Inflammatory macrophage (primary cell): ENCODE results near the gene NOS2.
"Not testable (repeated sequence)": the region's sequence is repeated elsewhere in the genome, so short reads cannot be mapped to it uniquely, and the experiment has no call there.

Experiments used
- DNase-seq, 2 donors: peaks; one replicate each; pipeline ENCODE4 v3.0.0-alpha.2; 2020 to 2022

NOS2 gene

DNA sequence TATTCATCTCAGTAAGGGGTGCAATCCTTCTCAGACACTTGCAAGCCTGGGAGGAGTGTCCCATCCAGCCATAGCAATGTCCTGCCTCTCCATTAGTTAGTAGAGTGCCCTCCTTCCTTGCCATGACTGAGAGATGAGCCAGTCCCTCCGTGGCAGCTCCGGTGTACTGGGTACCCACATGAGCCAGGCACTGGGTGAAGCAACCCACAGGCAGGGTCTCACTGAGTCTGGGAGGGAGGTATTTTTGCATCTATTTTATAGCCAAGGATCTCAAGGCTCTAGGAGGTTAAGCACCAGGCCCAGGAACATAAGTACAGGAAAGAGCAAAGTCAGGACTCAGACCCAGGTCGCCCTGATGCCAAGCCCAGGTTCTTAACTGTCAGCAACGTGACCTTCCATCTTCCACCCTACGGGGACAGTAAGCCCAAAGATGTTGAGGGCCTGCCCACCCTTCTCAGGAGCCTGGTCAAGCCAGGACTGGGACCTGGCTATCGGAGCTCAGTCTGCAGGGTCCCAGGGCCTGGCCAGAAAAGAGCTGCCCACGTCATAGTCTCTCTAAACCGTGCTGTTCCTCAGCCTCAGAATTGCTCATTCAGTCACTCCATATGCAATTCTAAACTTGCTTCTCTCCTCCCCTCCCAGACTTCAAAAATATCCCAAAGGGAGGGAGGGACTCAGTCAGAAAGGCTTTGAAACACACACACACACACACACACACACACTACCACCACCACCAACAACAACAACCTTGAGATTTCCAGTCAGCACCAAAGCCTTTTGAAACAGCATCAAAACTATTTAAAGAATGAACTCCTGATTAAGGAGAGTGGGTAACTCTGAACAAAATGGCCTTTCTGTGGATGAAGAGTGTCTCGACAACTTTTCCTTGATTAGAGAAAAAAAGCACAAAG lies 16.6 kb downstream of the NOS2 start:
- DNase-seq: no peak

DNA sequence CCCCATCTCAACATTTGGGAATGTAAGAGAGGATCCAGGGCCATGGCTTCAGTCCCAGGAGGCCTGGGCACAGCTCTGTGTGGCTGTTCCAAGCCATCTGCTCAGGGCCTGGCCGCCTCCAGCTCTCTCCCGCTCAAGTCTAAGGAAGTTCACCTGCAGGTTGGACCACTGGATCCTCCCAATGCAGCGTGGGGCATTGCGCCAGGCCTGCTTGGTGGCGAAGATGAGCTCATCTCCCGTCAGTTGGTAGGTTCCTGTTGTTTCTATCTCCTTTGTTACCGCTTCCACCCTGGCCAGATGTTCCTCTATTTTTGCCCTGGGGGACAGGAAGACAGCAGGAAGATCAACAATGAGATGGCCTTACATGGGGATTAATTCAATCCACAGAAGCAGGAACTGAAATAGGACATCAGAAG lies 17.5 kb downstream of the NOS2 start:
- DNase-seq: peak; percentile 68 to 73

DNA sequence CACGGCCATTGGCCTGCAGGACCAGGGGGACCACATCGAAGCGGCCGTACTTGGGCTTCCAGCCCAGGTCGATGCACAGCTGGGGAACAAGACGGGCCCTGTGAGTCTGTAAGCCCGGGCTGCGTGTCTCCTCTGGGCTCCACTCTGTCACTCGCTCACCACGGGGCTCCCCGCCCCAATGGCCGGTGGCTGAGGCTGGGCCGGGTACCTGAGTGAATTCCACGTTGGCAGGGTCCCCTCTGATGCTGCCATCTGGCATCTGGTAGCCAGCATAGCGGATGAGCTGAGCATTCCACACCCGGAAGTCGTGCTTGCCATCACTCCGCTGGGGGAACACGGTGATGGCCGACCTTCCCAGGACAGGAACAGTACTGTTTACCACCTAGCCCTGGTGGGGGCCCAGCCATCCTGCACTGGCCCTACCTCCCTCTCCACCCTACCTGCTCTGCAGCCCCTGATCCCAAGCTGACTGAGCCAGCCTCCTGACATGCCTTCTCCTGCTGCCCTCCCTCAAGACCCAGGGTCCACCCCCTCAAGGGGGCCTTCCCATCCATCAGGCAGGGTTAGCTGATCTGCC lies 19.4 kb downstream of the NOS2 start:
- DNase-seq: no peak

DNA sequence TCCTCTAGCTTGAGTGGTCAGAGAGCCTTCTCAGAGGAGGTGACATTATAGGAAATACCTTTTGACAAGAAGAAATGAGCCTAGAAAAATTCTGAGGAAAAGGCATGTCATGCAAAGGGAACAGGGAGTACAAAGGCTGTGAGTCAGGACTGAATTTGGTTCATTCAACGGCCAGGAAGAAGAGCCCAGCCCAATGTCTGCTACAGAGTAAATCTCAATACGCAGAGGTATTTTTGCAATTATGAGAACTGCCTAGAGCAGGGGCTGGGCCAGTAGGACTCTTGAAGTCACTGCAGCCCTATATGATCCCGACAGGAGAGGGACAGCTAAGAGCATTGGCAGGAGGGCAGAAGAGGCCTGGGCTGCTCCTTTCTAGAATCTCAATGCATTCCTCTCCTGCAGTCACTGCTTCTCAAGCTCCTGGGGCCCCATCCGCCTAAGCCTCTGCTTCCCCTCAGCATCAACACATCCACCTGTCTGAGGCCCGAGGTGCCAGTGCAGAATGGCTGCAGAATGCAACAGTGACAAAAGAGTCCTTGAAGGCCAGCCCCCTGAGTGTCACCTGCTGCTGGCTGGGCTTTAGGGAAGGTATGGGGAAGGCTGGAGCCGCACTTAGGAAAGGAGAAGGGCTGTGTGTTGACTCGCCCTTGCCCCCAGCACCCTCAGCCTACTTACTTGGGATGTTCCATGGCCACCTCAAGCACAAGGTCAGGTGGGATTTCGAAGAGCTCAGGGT lies 20.1 kb downstream of the NOS2 start:
- DNase-seq: no peak

DNA sequence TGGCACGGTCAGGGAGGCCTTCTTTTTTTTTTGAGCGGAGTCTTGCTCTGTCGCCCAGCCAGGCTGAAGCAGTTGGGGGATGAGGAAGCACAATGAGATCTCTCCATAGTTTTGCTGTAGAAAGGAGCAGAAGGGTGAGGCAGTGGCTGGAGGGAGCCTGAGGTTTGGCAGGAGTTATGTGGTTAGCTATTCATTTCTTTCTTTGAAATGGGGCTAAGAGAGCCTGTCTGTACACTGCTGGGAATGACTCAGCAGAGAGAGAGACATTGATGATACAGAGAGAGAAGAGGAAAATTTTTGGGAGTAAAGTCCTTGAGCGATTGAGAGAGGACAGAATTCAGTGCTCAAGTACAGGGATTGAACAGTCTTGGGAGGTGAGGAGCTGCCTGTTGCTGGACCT lies 22.1 kb downstream of the NOS2 start:
- no peak for DNase-seq

DNA sequence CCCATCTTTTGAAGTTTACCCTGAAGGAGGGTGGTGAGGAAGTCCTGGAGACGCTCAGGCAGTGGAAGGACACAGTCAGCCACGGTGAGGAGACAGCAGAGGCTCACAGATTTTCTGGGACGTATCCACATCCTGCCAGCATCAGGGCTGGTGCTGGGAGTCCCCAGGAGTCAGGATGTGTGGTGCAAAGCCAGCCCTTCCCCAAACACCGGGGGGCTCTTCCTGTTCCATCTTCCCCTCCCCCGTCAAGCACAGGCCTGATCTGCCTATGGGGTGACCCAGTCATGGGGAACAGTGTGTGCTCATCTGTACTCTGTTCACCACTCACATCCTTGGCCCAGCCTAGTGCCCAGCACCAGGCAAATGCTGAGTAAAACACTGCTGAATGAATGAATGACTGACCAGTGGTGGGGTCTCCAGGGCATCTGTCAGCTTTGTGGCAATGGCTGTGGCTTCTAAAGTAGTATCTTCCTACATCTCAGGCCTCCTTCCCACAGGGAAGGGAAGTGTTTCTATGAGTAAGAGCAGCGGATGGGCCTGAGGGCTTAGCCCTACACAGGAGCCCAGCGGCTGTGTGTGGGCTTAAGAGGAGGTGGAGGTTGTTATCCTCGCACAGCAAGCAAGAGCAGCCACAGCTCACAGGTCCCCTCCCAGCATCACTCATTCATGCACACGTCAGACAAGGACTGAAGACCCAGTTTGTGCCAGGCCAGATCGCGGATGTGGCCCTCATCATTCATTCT lies 23.3 kb downstream of the NOS2 start:
- peak in 1 of 2 donors; percentile 37 for DNase-seq

DNA sequence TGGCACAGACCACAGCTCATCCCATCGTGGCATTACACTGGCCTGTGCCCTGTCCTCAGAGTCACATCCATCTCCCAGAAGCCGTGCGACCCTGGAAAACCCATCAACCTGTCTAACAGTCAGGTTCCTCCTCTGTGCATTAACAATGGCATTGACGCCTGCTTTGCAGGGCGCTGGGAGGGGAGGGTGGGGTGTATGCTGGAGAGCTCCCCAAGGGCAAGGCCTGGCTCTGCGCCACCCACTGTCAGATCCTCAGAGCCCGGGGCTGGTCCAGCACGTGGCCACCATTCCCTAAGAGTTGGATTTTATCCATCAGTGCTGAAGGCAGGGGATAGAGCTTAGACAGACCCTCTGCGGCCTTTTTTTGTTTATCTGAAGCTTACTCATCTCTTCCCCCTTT lies 28.7 kb downstream of the NOS2 start:
- no peak for DNase-seq

DNA sequence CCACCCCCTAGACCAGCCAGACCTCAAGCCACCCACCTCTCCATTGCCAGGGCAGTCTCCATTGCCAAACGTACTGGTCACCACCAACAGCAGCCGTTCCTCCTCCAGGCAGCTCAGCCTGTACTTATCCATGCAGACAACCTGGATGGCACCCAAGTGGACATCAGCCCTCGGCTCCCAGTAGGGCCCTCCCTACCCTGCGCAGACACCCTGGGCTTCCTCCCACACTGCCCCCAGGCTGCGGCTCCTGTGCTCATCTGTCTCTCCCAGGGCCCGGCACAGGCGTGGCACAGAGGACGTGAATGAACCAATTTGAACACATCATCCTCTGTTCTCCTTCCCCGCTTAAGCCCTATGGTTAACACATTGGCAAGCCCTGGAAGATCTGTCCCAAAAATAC lies 29.5 kb downstream of the NOS2 start:
- DNase-seq: no peak

DNA sequence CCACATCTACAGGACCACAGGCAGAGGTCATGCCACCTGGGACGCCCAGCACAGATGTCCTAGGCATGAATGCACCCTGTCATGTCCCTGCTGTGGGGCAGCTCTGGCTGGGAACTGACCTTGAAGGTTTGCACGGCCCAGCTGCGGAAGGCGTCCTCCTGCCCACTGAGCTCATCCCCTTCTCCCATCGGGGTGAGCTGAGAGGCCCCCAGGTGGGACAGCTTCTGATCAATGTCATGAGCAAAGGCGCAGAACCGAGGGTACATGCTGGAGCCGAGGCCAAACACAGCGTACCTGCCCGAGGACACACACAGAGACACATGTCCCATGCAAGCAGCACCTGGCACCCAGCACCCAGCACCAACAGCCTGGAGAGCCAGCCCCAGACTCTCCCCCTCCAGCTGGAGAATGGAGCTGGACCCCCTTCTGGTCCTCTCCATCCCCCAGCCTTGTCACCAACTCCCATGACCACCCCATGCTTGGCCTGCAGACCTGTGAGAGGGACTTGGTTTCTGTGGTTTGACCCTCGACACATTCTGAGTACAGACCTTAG lies 31.4 kb downstream of the NOS2 start:
- no peak for DNase-seq

DNA sequence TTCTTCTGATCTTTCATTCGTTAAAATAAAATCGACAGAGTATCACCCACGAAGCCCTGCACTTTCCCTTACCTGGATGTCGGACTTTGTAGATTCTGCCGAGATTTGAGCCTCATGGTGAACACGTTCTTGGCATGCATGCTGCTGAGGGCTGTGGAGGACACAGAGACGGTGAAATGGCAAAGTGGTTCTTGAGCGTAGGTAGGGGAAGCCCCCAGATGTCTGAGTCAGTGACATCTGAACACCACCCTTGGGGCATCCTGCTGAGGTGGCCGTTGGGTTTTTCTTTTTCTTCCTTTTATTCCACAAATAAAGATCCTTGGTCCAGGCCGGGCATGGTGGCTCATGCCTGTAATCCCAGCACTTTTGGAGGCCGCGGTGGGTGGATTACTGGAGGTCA lies 33.9 kb downstream of the NOS2 start:
- DNase-seq: no peak

DNA sequence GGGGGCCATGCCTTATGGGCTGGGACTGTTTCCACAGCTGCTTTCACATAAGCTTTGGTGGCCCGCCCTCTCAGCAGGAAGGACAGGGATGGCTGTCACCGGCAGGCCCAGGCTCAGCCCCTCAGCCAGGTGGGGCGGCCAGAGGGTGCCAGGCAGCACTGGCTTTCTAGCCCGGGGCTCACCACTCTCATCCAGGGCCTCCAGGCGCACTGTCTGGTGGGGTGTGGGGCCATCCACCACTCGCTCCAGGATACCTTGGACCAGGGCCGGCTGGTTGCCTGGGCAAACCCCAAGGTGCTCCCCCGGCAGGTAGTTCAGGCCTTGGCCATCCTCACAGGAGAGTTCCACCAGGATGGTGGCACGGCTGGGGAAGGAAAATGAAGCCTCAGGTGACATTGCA lies 35.0 kb downstream of the NOS2 start:
- DNase-seq: no peak

DNA sequence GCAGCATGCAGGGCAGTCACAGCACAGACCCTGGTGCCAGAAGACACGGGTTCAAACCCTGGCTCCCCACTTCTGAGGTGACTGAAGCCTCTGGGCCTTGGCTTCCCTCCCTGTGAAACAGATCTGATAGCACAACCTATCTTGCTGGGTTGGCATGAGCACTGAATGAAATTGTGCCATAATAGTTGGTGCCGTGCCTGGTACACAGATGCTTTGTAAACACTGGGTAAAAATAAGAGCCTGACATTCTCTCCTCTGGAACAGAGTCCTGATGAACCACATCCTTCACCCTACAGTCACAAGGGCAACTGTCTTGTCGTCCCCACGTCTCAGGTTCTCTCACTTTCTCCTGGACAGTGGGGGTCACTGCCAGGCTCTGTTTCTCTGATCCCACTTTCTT lies 35.7 kb downstream of the NOS2 start:
- no peak for DNase-seq

DNA sequence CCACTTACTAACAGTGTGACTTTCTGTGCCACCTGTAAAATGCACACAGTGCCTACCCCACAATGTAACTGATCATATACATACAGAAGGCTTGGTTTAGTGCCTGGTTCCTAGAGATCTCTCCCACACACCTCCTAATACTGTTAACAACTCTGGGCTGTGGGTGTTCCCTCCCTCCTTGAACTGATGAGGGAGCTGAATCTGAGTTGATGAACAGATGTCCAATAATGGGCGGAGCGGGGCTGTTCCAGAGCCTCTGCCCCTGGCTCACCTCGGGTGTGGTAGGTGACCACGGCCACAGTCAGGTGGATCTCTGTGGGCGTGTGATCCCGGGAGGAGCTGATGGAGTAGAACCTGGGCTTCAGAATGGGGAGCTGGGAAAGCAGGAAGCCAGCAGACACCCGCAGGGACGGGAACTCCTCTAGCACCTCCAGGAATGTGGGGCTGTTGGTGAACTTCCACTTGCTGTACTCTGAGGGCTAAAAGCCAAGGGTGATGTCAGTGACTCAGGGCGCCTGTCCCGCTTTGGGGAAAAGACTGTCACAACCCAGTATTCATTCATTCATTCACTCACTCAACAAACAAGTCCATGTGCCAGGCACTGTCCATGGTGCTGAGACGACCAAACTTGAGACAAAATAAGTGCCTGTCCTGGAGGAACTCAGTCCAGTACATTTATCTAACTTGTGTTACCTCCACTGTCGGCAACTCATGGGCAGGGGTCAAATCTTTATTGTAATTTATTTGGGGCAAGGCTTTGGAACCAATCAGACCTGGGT lies 37.6 kb downstream of the NOS2 start:
- DNase-seq: peak; percentile 17 to 29

DNA sequence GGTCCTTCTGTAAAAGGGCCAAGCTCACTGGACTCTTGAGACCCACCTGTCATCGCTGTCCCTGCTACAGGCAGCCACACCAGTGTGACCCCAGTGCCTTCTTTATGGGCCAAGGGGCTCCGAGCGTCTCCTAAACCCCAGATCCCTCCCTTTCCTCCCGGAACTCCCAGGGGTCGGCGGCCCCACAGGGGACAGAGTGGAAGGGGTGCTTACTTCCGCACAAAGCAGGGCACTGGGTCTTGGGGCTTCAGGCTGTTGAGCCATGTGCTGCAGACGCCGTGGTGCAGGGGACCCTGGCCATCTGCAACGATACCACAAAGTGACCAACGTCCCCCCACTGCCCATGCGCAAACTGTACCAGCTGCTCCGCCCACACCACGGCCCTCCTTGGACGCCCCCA lies 39.4 kb downstream of the NOS2 start:
- not testable (repeated sequence) for DNase-seq

DNA sequence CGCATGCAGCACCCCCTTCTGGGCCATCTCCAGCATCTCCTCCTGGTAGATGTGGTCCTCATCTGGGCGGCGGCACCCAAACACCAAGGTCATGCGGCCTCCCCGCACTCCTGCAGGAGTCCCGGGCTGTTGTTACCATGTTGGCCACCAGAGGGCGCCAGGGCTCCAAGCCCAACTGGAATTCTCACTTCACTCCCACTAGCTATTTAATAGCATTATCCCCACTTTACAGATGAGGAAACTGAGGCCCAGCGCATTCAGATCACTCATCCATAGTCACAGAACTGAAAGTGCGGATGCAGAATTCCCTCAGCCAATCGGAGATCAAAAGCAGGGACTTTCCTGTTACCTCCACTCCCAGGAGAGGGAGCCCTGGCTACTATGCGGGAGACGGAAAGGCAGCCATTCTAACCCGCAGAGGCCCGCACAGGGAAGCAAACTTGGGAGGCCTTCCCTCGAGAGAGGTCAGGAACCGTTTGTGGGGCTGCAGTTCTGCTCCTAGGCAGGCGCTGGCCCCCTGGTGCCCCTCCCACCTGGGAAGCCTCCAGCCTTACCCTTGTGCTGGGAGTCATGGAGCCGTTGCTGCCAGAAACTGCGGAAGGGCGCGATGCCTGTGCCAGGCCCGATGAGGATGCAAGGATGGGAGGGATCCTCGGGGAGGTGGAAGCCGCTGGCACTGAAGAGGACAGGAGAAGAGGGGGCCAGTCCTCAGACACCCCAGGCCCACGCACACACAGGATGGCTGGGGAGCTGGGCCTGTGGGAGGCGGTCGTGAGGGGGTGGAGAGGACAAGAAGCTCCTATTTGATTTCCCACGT lies 40.1 kb downstream of the NOS2 start:
- DNase-seq: peak; percentile 52 to 69

DNA sequence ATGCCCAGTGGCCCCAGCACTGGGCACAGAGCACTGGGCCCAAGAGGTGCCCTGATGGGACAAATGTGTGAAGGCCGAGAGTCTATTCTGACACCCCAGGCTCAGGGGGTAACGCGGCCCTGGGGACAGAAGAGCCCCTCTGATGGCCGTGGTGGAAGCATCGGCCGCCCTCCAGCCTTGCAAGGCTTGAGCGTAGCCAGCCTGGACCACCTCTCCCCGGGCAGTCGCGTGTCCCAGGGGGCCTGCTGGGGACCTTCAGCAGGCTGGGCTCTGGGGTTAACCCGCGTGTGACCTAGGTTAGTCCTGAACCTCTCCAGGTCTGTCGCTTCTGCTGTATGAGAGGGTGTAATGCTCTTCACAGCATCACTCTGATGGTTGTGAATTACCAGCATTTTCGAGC lies 40.8 kb downstream of the NOS2 start:
- no peak for DNase-seq

DNA sequence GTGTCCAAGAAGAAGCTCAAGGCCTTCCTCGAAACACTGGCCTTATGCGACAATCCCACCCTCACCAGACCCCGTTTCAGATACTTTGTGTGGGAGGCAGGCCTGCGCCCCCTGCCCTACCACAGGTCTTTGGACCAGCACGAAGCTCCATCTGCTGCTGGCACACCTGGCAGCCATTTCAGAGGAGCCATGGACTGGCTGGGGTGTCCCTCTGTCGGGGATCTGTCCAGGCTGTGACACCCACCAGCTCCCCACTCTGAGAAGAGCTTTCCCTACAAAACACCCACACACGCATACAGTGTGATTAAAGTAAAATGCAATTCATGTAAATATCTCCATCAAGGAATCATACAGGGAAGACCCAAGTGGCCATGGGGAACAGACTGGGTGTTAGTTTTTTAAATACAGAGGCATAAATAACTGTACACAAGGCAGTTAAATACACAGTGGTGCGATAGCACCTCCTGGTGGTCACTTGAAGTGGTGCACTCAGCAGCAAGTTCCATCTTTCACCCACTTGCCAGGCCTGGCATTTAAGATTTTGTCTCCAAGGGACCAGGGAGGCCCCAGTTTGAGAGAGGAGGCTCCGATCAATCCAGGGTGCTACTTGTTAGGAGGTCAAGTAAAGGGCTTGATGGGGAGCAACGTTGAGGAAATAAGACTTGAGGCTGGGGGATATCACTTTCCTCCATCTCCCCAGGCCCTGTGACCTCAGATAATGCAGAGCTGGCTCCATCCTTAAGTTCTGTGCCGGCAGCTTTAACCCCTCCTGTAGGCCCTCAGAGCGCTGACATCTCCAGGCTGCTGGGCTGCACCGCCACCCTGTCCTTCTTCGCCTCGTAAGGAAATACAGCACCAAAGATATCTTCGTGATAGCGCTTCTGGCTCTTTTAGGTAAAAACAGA lies 43.6 kb downstream of the NOS2 start:
- DNase-seq: peak; percentile 76 to 81

DNA sequence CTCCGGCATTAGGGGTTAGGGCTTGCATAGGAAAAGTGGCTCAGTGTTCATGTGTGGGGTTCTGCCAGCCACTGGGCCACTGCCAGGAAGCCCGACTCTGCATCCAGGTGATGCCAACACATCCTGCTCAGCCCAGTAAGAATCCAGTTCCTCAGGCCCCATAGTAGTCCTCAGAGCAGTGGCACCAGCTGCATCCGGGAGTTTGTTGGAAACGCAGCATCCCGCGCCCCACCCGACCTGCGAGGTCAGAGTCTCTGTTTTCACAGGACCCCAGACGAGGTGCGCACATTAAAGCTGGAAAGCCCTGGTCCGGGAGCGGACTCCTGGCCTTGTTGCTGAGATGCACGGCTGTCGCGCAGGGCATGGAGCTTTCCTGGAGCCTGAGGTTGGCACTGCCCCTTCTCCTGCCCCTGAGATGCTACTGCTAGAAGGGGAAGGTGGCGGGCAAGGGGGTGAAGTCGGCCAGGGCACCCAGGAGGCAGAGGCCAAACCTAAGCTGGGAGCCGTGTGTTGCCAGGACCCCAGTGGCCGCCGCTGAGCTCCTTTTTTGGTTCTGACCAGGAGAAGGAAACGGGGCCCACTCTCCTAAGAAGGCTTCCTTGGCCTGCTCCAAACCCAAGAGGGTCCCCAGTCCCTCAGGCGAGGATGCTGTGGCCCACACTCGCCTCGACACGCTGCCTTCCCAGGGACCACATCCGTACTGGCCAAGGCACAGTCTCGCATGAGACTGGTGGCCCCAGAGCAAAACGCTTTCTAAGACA lies 44.4 kb downstream of the NOS2 start:
- no peak for DNase-seq

DNA sequence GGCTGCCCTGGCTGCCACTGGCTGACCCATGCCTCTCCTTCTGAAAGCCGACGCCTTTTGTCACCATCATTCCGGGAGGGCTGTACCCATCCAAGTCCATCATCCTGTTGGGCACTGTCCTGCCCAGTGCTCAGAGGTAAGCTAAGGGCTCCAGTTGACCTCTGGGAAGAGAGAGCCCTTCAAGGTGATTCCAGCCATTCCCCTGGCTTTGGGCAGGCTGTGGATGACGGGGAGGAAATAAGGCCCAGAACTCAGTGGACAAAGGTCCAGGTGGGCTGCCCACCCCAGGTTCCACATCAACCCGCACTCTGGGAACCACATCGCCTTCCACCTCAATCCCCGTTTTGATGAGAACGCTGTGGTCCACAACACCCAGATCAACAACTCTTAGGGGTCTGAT lies 45.8 kb downstream of the NOS2 start:
- DNase-seq: no peak
